ENCODE results near the gene HOATZ.

Gene HOATZ

GRCh38 chr11:111523343-111523742, 8.8 kb downstream of the HOATZ start:
- no peak for DNase-seq

- no peak for DNase-seq
Observed at GRCh38 chr11:111524056-111524455, 9.5 kb downstream of the HOATZ start.

GRCh38 chr11:111525456-111525855, 10.9 kb downstream of the HOATZ start:
- DNase-seq = no peak

GRCh38 chr11:111526501-111526900, 11.9 kb downstream of the HOATZ start:
- no peak for DNase-seq

- DNase-seq = no peak
Observed at GRCh38 chr11:111527279-111527678, 12.7 kb downstream of the HOATZ start.

- DNase-seq = no peak
Observed at GRCh38 chr11:111528557-111528956, 14.0 kb downstream of the HOATZ start.

- no peak for DNase-seq
Observed at GRCh38 chr11:111530091-111530490, 15.5 kb downstream of the HOATZ start.

GRCh38 chr11:111531136-111531535, 16.6 kb downstream of the HOATZ start:
- DNase-seq = no peak

GRCh38 chr11:111531687-111532364, 17.2 kb downstream of the HOATZ start:
- DNase-seq = peak; percentile 77

- no peak for DNase-seq
Observed at GRCh38 chr11:111532365-111532709, 17.8 kb downstream of the HOATZ start.

- DNase-seq = no peak
Observed at GRCh38 chr11:111535281-111535680, 20.7 kb downstream of the HOATZ start.

GRCh38 chr11:111537336-111537860, 22.8 kb downstream of the HOATZ start:
- no peak for DNase-seq

GRCh38 chr11:111538407-111539114, 24.0 kb downstream of the HOATZ start:
- DNase-seq = no peak

- no peak for DNase-seq
Observed at GRCh38 chr11:111539426-111540113, 25.0 kb downstream of the HOATZ start.

GRCh38 chr11:111540114-111540936, 25.7 kb downstream of the HOATZ start, which contains the start of gene LAYN:
TSS of gene LAYN (plus strand) at chr11:111540720. CDS start at chr11:111540844, 124 bp downstream.
- DNase-seq = peak; percentile 74

GRCh38 chr11:111540937-111541253, 26.3 kb downstream of the HOATZ start:
- no peak for DNase-seq

GRCh38 chr11:111541254-111542061, 26.9 kb downstream of the HOATZ start:
- peak; percentile 63 for DNase-seq

GRCh38 chr11:111542606-111543275, 28.2 kb downstream of the HOATZ start:
- no peak for DNase-seq

- no peak for DNase-seq
Observed at GRCh38 chr11:111548525-111548924, 33.9 kb downstream of the HOATZ start.

GRCh38 chr11:111549196-111549868, 34.8 kb downstream of the HOATZ start:
- DNase-seq = no peak

GRCh38 chr11:111549869-111550203, 35.3 kb downstream of the HOATZ start:
- no peak for DNase-seq

Data from activated effector memory CD4-positive, alpha-beta T cell treated with anti-CD3 and anti-CD28 coated beads, Interleukin-2, amount 50 U/mL, for 16 hours (primary cell).